KOPT-K1 (cell line): Measurements from ENCODE around the gene RGS18.
"Not testable (repeated sequence)": the region's sequence is repeated elsewhere in the genome, so short reads cannot be mapped to it uniquely, and the experiment has no call there.

Experiments
- H3K27ac ChIP-seq: fragments of 200-600 bp; sonication (generic); 2 replicates; pipeline ENCODE4 v1.5.1; 2016; ENCODE audit warnings: antibody characterized with exemption, mild to moderate bottlenecking, low read depth, low read length; ENCODE audit not compliant: poor library complexity, severe bottlenecking
- H3K36me3 ChIP-seq: fragments of 200-600 bp; sonication (generic); 2 replicates; pipeline ENCODE4 v1.5.1; 2017; ENCODE audit warnings: antibody characterized with exemption, mild to moderate bottlenecking, low read length, moderate library complexity; ENCODE audit not compliant: insufficient read depth
- H3K9me3 ChIP-seq: fragments of 200-600 bp; sonication (generic); 2 replicates; pipeline ENCODE4 v1.5.1; 2017; ENCODE audit warnings: antibody characterized with exemption, low read length, mild to moderate bottlenecking; ENCODE audit not compliant: insufficient read depth, poor library complexity, severe bottlenecking

RGS18 gene

DNA sequence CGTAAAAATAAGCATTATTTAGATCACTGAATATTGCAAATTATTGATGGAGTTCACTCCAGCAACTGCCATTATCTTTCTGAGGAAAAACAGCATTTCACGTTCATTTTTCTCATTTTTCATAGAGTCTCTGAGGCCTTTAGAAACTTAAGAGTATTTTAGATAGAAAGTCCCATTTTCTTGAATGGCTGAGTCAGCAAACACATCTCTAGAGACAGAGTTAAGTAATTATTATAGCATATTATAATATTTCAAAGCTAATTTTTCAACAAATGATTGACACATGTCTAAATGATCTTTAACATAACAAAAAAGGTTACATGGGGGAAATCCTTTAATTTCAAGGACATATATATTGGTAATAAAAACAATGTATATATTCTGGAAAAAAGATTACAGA, 31.8 kb downstream of the RGS18 start:
- Histone ChIP-seq H3K36me3 (no peaks in the 10 kb centered on the region), H3K27ac (no peak overlapping the region), H3K9me3 (no peaks in the 10 kb centered on the region)

DNA sequence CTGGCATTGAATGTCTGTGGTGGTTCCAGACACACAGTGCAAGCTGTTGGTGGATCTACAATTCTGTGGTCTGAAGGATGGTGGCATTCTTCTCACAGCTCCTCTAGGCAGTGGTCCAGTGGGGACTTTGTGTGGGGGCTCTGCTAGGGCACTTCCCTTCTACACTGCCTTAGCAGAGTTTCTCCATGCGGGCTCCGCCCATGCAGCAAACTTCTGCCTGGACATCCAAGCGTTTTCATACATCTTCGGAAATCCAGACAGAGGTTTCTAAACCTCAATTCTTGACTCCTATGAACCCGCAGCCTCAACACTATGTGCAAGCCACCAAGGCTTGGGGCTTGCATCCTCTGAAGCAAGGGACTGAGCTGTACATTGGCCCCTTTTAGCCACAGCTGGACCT, 43.0 kb downstream of the RGS18 start:
- Histone ChIP-seq H3K27ac (no peak overlapping the region), H3K9me3 (peaks cover 8% of the 10 kb centered on the region), H3K36me3 (no peaks in the 10 kb centered on the region)

DNA sequence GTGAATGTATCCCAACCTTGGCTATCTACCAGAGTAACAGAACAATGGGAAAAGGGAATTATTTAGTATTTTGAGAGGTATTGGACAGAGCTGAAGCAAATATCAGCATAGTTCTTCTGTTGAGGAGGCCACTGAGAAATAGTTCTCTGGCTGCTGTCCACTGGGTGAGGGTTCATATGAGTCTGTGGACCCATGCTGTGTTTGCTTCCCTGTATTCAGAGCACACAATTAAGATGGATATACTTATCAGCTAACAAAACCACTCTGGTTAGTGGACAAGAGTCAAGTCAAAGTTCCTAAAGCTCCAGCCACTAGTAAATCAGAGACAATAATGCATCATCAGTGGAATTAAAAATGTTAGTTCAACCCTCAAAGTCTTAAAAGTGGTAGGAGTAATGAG, 66.1 kb downstream of the RGS18 start:
- no peaks in the 10 kb centered on the region for H3K36me3 ChIP-seq
- H3K27ac ChIP-seq = no peak overlapping the region
- H3K9me3 ChIP-seq = no peaks in the 10 kb centered on the region

DNA sequence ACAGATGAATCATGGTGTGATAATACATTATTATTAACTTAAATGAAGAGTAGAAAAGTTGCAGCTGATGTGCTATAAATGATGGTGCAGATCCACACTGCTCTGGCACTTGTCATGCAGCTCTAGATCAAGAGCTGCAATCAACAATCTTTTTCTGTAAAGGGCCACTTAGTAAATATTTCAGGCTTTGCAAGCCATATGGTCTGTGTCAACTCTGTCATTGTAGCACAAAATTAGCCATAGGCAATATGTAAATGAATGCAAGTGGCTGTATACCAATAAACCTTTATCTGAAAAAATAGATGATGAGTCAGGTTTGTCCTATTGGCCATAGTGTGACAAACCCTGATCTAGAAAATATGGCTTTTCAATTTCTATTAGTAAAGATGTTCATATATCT, 66.6 kb downstream of the RGS18 start:
- Histone ChIP-seq H3K27ac (no peak overlapping the region), H3K36me3 (no peaks in the 10 kb centered on the region), H3K9me3 (no peaks in the 10 kb centered on the region)

DNA sequence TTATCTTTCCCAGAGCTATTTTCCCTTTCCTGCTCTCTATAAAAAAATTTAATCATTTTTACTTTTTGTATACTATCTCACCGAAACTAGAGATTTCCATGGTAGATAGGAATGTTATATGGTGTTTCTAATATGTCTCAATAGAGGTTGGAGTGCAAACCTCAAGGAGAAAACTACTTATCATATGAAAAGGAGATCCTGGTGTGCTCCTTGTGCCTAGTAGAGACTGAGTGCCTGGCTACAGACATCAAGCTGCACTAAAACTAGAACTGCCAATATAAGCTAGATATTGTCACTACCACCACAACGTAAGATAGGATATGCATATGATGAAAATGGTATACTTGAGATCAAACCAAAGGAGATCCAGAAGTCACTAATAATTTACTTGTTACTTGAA, 67.0 kb downstream of the RGS18 start:
- Histone ChIP-seq H3K36me3 (no peaks in the 10 kb centered on the region), H3K27ac (no peak overlapping the region), H3K9me3 (no peaks in the 10 kb centered on the region)

DNA sequence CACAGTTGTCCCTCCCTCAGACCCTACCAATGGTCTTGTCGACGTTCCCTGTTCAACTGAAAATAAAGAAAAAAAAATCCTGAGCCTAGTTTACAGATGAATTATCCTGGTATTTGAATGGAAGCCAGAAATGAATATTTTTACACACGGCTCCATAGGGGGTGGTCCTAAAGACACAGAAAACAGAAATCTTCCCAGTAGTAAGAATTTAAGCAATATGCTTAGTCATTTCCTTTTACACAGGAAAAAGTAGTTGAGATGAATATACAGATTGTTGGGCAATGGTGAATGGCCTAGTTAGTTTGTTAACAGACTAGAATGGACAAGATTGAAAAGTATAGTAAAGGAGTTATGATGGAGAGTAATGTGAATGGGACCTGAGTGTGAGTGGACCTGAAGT, 67.4 kb downstream of the RGS18 start:
- H3K36me3 ChIP-seq = no peaks in the 10 kb centered on the region
- no peak overlapping the region for H3K27ac ChIP-seq
- H3K9me3 ChIP-seq = no peaks in the 10 kb centered on the region

DNA sequence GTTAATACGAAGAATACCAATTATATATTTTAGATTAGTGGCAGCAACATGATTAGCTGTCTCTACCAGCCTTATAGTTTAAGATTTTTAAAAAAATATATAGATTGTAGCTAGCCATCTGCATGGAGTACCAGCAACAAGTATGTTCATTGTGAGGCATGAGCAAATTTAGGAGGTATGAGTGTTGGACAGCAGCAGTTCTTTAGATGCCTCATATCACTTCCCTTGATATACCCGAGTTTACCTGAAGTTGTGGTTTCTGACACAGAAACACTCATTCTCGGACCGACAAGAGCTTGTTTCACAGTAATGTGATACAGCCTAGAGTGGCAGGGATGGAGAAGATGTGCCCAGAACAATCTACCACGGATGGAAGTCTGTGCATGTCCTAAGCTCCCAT, 69.1 kb downstream of the RGS18 start:
- no peaks in the 10 kb centered on the region for H3K36me3 ChIP-seq
- H3K27ac ChIP-seq = no peak overlapping the region
- H3K9me3 ChIP-seq = no peaks in the 10 kb centered on the region

DNA sequence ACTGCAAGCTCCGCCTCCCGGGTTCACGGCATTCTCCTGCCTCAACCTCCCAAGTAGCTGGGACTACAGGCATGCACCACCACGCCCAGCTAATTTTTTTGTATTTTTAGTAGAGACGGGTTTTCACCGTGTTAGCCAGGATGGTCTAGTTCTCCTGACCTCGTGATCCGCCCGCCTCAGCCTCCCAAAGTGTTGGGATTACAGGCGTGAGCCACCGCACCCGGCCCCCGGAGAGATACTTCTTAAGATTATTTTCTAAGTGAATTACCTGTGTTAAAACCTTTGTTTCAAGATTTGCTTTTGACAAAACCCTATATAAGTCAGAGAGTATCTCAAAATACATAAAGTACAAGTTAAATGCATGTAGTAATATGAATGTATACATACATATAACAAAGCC, 69.7 kb downstream of the RGS18 start:
- H3K27ac ChIP-seq, H3K36me3 ChIP-seq, H3K9me3 ChIP-seq: not testable (repeated sequence)

DNA sequence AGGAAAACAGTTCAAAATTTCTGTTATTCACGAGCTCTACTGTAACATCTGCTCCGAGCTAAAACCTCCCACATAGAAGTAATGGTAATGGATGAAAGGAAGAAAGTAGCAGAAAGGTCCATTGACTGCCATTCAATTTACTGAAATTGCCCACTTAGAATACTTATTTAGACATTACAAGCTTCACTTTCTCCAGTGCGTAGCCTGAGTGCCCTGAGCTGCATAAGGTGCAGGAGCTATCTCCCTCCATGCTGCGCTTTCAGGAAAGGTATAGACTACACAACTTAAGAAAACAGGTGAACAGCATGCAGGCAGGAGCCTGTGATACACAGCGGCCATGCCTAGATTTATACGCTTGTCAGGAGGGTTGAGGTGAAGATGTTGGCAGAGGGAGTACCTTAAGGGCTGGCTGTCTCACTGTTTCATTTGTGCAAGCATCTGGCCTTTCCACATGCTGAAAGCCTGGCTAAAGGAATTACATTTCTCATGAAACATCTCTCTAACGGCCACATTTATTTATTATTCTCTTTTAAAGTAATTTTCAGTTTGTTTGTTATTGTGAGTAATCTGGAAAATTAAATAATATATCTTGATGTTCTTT, 74.7 kb downstream of the RGS18 start:
- Histone ChIP-seq H3K27ac (no peak overlapping the region), H3K9me3 (no peaks in the 10 kb centered on the region), H3K36me3 (no peaks in the 10 kb centered on the region)

DNA sequence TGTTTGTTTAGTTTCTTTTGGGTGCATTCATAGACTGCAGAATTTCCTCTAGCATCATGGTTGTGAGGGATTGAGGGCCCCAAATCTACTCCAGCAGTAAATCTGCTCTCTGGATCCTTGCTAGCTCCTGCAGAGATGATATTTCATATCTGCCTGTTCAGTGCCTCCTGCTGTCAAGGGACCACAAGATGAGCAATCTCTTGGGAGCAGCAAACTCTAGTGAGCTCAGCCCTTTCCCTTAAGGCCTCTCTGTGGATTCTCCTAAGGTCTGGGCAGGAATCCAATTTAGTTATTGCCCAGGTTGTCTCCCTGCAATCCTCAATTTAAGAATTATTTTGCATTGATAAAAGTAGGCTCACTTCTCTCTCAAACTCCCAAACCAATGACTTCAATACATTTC, 76.9 kb downstream of the RGS18 start:
- no peaks in the 10 kb centered on the region for H3K9me3 ChIP-seq
- no peak overlapping the region for H3K27ac ChIP-seq
- no peaks in the 10 kb centered on the region for H3K36me3 ChIP-seq
